Activated CD4-positive, alpha-beta T cell treated with anti-CD3 and anti-CD28 coated beads, Interleukin-2, amount 50 U/mL, for 4 hours (primary cell): ENCODE data around the gene CPSF7.
"Not testable (repeated sequence)": the region's sequence is repeated elsewhere in the genome, so short reads cannot be mapped to it uniquely, and the experiment has no call there.

Experiments
- DNase-seq, 2 experiments: peaks; one replicate each; pipeline ENCODE4 v3.0.0-alpha.2; 2020

Gene CPSF7

GRCh38 chr11:61439615-61440014 lies 9.8 kb upstream of the CPSF7 start:
- DNase-seq = no peak

- DNase-seq = no peak
These were observed 7.7 kb upstream of the CPSF7 start for GRCh38 chr11:61437496-61437895.

DNA sequence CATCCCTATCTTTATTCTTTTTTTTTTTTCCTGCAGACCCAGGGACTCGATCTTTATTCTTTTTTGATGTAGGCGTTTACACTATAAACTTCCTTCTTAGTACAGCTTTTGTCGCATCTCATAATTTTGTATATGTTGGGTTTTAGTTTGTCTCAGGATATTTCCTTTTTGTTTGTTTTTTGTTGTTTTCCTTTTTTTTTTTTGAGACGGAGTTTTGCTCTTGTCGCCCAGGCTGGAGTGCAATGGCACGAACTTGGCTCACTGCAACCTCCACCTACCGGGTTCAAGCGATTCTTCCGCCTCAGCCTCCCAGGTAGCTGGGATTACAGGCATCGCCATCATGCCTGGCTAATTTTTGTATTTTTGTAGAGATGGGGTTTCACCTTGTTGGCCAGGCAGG lies 1.1 kb upstream of the CPSF7 start:
- DNase-seq = not testable (repeated sequence)

DNA sequence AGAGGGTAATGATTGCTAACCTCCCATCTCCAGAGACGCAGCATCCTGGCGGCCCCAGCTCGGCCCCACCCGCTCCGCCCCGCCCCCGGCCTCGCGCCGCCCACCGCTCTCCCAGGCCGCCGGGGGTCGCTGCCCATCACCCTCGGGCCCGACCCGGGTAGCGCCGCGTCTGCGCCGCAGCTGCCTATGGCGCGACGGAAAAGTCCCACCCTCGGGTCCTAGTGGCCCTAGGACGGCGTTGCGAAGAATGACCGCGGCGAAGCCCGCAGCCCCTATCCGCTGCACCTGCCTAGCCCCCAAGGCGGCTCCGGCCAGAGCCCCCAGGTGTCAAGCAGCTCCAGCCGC lies 457 bp downstream of the CPSF7 start:
- peak; percentile 39 to 40 for DNase-seq

DNA sequence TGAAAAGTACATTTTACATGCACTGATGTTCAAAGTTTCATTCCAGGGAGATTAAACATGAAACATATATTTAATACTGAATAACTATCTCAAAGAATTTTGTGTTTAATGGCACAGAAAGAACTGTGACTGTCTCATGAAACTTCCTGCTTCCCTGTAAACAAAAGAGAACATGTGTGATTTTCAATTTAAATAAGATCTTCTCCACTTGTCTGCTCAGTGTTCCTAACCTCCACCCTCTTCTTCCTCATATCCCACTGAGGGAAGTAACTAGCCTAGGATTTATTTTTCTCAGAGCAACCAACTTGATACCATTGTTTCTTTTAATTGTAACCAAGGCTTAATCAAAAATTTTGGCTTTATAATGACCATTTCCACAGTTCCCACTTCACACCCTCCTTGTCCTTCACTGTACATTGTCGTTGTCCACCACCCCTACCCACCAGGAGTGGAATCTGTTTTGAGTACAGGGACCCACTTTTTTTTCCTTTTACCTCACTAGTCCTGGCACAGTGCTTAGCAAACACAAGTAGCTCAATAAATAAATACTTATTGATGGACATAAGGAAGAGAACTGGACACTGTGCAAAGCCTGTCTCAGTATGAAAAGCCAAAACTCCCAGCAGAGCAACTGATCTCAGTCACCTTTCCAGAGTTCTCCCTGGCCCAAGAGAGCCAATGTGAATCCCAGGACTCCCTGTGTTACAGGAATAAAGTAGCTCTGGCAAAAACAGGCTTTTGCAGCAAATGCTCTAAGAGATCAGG lies 4.2 kb downstream of the CPSF7 start:
- no peak for DNase-seq

DNA sequence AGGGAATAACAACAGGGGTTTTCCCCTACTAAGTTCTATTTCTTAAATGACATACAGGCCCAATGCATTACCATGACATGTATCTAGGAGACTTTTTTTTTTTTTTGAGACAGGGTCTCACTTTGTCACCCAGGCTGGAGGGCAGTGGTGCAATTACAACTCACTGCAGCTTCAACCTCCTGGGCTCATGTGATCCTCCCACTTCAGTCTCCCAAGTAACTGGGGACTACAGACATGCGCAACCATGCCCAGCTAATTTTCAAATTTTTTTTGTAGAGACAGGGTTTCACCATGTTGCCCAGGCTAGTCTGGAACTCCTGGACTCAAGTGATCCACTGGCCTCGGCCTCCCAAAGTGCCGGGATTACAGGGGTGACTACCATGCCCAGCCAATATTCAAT lies 7.5 kb downstream of the CPSF7 start:
- no peak for DNase-seq

GRCh38 chr11:61418136-61418535 lies 11.6 kb downstream of the CPSF7 start:
- no peak for DNase-seq

DNA sequence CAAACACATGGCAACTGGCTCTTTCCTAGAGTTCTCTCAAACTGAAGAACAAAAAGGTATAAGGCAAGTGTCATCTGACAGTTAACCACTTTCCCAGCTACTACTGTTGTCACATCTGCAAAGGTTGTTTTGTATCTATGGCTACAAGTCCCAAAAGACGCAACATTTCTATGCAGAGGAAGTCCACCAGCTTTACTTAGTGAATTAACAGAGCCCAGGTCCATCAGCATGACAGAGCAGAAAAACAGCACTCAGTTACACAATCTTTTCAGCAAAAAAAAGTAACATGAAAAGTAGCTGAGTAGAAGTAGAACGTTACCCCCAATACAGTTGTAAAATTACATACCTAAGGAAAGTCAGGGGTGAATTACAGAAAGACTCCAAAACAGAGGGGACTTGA lies 12.1 kb downstream of the CPSF7 start:
- no peak for DNase-seq

DNA sequence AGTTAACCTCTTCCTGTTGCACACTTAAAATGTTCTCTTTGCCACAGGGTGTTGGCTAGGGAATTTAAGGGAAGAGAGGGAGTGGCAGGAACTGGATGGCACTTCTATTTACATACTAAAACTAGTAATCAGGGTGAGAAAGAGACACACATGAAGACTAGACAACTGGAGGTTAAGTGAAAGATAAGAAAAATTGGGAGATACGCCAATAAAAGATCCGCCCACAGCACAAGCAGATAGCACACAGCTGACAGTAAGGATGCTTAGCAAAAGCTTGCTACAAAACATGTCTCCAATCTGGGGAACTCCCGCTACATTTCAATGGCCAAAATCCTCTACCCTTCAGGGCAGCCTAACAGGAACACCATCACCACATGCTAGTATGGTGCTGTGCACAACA lies 12.8 kb downstream of the CPSF7 start:
- DNase-seq = no peak

DNA sequence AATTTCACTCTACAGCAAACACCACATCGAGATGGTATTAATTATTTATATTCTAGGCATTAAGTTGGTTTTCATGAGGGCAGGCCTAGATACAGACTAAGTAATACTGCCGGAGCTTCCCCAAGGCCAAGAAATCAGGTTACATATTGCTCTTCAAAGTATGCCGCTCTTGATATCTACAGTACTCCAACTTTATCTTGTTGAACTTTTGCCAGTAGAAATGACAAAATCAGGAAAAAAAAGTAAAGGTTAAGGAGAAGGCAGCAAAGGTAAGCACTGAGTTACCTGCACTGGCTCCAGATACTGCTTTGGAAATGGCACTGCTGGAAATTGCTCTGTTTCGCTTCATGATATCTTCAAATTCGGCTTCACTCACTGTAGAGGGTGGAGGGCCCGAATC lies 14.4 kb downstream of the CPSF7 start:
- no peak for DNase-seq

DNA sequence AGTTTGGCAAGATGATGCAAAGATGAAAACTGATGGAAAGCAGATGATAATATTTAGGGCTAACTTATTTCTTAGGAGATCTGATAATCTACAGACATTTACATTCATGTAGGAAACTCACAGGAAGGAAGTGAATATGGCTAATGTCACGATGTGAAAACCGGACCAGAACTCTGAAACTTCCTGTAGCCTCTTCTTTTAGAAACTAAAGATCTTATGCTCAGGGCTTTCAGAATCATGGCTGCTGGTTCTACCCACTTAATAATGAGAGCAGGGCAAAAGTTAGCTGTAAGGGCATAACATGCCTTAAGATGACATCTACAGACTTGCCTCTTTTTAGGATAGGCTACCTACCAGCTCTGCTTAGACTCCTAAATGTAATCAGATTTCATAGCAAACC lies 15.2 kb downstream of the CPSF7 start:
- no peak for DNase-seq

GRCh38 chr11:61413496-61413895 lies 16.3 kb downstream of the CPSF7 start:
- no peak for DNase-seq

DNA sequence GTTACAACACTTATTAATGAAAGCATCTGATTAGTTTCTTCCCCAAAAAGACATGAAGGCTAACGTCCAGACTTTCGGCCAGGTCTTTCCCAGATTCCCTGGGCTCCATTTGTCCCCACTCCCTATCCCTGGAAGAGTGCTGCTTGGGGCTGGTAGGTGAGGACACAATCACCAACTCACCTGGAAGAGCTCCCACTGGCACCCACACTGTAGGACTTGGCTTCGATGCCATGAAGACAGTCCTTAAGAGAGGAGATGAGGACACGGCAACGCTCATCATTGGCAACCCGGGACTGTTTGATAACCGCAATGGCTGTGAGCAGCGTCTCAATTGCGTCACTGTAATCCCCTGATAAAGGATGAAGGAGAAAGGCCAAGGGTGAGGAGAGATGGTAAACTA lies 18.2 kb downstream of the CPSF7 start:
- no peak for DNase-seq

- DNase-seq = no peak
These were observed 22.6 kb downstream of the CPSF7 start for GRCh38 chr11:61406991-61407728.

DNA sequence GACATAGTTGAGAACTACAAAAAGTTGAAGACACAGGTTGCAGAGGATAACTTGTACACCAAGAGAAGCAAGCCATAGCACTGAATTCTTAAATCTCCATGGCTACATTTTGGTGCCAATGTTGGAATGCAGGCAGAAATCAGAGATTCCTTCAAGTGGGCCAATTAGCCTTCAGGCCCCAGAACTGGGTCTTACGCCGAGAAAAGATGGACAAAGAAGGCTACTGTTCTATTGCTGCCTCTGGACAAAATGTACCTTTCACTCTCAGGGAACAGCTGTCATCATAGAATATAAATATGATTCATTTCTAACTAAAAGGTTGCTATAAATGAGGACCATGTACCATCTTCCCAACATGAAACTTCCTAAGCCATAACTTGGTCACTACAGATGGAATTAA lies 23.7 kb downstream of the CPSF7 start:
- DNase-seq = no peak

DNA sequence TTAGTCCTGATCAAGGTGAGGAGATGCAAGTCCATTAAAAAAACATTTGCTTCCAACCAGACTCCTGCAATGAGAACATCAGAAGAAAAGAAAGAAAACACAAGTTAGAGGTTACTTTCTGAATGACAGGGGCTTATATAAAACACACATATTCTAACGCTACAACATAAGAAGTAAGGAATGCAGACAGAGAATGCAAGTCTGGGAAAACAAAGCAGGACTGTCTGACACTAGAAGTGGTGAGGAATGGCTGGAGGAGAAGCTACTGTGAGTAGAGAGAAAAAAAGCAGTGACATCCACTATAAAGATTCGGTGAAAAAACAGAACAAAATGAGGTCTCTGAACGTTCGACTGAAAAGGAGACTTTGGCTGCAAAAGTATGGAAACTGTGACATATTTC lies 25.1 kb downstream of the CPSF7 start:
- no peak for DNase-seq

DNA sequence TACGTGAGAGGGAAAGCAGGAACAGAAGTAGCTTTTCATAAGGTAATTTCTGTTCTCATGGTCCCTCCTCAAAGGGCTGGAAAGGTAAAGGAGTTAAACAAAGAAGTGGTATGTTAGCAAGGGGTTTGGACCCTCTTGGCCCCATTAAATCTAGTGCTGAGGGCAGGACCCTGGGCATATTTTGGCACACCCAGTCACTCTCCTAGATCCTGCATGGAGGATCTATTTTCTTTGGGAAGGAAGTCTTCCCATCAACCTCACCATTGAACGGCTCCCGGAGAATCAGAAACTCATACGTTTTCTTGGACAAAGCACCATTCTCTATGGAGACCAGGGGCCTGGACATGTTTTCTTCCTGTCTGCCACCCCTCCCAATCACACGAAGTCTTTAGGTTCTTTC lies 25.7 kb downstream of the CPSF7 start:
- DNase-seq = no peak

GRCh38 chr11:61403658-61404057 lies 26.1 kb downstream of the CPSF7 start:
- no peak for DNase-seq

- no peak for DNase-seq
These were observed 28.2 kb downstream of the CPSF7 start for GRCh38 chr11:61401573-61401972.

DNA sequence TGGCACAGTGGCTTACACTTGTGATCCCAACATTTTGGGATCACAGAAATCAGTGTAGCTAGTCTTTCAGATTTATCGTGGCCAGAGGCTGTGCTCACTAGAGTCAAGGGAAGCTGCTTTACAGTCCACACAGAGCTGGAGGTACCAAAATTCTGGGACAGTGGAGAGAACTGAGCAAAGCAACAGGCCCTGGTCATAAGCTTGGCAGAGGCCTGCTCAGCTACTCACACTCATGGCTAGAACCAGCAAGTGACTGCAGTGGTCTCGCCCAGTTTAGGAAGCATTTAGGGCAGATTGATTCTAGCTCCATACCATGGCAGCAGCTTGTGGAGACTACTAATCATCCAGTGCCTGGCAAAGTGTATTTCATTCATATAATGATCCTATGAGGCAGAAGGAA lies 28.6 kb downstream of the CPSF7 start:
- DNase-seq = no peak

- DNase-seq = no peak
These were observed 36.7 kb downstream of the CPSF7 start for GRCh38 chr11:61392981-61393595.

GRCh38 chr11:61390161-61390560 lies 39.6 kb downstream of the CPSF7 start:
- DNase-seq = no peak

DNA sequence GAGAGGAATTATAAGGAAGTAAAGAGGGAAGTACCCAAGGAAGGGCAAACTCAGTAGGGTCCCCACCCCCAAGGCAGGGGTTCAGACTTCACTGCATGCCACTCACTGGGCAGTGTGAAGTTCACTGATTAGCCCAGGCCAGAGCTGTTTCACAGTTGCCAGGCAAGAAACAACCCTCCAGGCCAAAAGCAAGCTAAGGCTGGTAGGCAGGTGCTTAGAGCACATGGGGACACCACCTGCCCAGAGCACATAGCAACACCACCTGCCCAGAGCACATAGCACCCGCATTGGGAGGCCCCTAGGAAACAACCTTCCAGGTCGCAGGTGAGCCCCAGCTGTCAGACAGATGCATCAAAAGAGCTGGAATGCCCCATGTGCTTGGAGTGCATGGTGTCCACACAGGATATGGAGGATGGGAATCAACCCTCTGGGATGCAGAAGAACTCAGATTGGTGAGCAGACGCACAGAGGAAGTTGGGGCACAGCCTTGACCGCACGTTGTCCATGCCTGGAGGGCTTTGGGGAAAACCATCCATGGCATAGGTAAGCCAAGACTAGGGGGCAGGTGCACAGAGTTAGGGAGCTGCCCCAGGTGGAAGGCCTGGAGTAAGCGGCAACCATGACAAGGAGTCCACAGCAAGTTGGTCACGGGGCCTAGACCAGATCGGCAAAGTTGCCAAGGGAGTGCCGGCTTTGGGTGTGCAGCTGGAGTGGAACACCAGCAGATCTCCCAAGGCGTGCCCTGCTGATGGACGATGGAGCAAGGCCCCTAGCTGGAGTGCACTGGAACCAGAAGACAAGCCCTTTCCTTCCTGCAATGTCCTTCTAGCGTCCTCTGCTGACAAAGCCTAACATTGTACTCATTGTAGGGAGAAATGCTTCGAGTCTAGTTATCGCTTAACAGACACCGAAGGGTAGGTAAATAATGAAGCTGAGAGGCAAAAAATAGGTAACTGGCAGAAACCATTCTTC lies 45.2 kb downstream of the CPSF7 start:
- DNase-seq = no peak
